SU-DHL-6 (cell line): ENCODE data around the gene SLC22A15.

Experiments
- H2AFZ ChIP-seq: fragments of 200-600 bp; sonication (generic); 2 replicates; pipeline ENCODE4 v1.6.1; 2014; ENCODE audit warnings: low read depth, mild to moderate bottlenecking, moderate library complexity, mixed read lengths, antibody characterized with exemption, low read length; ENCODE audit not compliant: severe bottlenecking
- H3F3A ChIP-seq: fragments of 200-600 bp; shearing (Covaris generic); 2 replicates; pipeline ENCODE4 v1.6.0; 2016; ENCODE audit warnings: antibody characterized with exemption, mild to moderate bottlenecking; ENCODE audit not compliant: insufficient read depth
- H3K27ac ChIP-seq: fragments of 200-600 bp; sonication (generic); 2 replicates; pipeline ENCODE4 v1.5.1; 2016; ENCODE audit warnings: low read depth, mild to moderate bottlenecking, low read length, moderate library complexity, mixed read lengths
- H3K27me3 ChIP-seq: fragments of 200-600 bp; sonication (generic), shearing (Covaris generic); 2 replicates; pipeline ENCODE4 v1.6.0; 2014; ENCODE audit warnings: mild to moderate bottlenecking, low read length
- H3K36me3 ChIP-seq: fragments of 200-600 bp; sonication (generic); 2 replicates; pipeline ENCODE4 v1.6.1; 2014; ENCODE audit warnings: mild to moderate bottlenecking, low read length, mixed read lengths
- H3K4me2 ChIP-seq: fragments of 300-600, 200-600 bp; shearing (Covaris generic), sonication (generic); 2 replicates; pipeline ENCODE4 v1.6.0; 2014; ENCODE audit warnings: low read length, low read depth, mild to moderate bottlenecking; ENCODE audit not compliant: poor library complexity, severe bottlenecking
- H3K4me3 ChIP-seq: fragments of 200-600 bp; sonication (generic); 2 replicates; pipeline ENCODE4 v1.5.1; 2014; ENCODE audit warnings: antibody characterized with exemption, low read length, mild to moderate bottlenecking, mixed read lengths; ENCODE audit not compliant: insufficient read depth, poor library complexity, severe bottlenecking
- H3K79me2 ChIP-seq: fragments of 200-600 bp; sonication (generic); 2 replicates; pipeline ENCODE4 v1.6.1; 2014; ENCODE audit warnings: mild to moderate bottlenecking, low read length, moderate library complexity; ENCODE audit not compliant: insufficient read depth
- H3K9ac ChIP-seq: fragments of 200-600 bp; sonication (generic); 2 replicates; pipeline ENCODE4 v1.7.0; 2014; ENCODE audit warnings: mild to moderate bottlenecking, low read length
- H3K9me2 ChIP-seq: fragments of 200-600 bp; sonication (generic); replicated peaks from 2 replicates; pipeline ENCODE4 v1.6.1; 2014; ENCODE audit warnings: low read length; ENCODE audit not compliant: insufficient read depth
- H3K9me3 ChIP-seq: fragments of 200-600 bp; sonication (generic); 2 replicates; pipeline ENCODE4 v1.6.1; 2014; ENCODE audit warnings: low read length, mixed read lengths; ENCODE audit not compliant: insufficient read depth
- H4K20me1 ChIP-seq: fragments of 200-600 bp; sonication (generic); 2 replicates; pipeline ENCODE4 v1.6.1; 2014; ENCODE audit warnings: low read depth, mild to moderate bottlenecking, antibody characterized with exemption, low read length, moderate library complexity, mixed read lengths
- EZH2phosphoT487 ChIP-seq: fragments of 200-600 bp; sonication (generic), shearing (Covaris generic); conservative IDR thresholded peaks from 2 replicates; pipeline ENCODE4 v1.6.1; 2018; ENCODE audit warnings: mild to moderate bottlenecking, antibody characterized with exemption, low read length, moderate library complexity, mixed read lengths
- TF ChIP-seq, protein P1 (sequence below): fragments of 200-600 bp; sonication (generic); IDR thresholded peaks from one replicate; pipeline ENCODE4 v1.5.1; 2017; ENCODE audit warnings: antibody characterized with exemption, mild to moderate bottlenecking, low read length, moderate library complexity; ENCODE audit not compliant: insufficient read depth, poor library complexity, severe bottlenecking

Gene SLC22A15

DNA sequence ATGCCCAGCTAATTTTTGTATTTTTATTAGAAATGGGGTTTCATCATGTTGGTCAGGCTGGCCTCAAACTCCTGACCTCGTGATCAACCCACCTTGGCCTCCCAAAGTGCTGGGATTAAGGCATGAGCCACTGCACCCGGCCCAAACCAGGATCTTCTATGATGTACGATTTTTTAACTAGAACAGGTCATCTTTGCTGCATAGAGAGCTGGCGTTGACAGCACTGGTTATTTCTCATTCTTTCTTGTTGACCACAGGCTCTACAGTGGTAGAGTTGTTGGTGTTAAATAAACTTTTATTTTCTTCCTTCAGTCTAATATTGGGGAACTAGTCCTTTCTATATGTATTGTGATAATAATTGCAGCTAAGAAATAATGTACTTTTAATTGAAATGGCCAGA, 131.1 kb downstream of the SLC22A15 start:
- Histone ChIP-seq H3K4me3 (no peak overlapping the region), H3K4me2 (no peak overlapping the region), H3K9ac (no peak overlapping the region), H3K27ac (no peak overlapping the region), H3F3A (no peaks in the 10 kb centered on the region), H2AFZ (no peak overlapping the region), H3K27me3 (no peaks in the 10 kb centered on the region), H3K79me2 (no peaks in the 10 kb centered on the region), H3K9me3 (no peaks in the 10 kb centered on the region), H3K9me2 (no peaks in the 10 kb centered on the region), H4K20me1 (no peaks in the 10 kb centered on the region), H3K36me3 (no peaks in the 10 kb centered on the region)
- TF ChIP-seq EZH2phosphoT487 = no peak
- TF ChIP-seq, protein P1, sequence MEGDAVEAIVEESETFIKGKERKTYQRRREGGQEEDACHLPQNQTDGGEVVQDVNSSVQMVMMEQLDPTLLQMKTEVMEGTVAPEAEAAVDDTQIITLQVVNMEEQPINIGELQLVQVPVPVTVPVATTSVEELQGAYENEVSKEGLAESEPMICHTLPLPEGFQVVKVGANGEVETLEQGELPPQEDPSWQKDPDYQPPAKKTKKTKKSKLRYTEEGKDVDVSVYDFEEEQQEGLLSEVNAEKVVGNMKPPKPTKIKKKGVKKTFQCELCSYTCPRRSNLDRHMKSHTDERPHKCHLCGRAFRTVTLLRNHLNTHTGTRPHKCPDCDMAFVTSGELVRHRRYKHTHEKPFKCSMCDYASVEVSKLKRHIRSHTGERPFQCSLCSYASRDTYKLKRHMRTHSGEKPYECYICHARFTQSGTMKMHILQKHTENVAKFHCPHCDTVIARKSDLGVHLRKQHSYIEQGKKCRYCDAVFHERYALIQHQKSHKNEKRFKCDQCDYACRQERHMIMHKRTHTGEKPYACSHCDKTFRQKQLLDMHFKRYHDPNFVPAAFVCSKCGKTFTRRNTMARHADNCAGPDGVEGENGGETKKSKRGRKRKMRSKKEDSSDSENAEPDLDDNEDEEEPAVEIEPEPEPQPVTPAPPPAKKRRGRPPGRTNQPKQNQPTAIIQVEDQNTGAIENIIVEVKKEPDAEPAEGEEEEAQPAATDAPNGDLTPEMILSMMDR = no peak

GRCh38 chr1:116110567-116111523, 134.5 kb downstream of the SLC22A15 start, which contains the start of gene MAB21L3:
Gene MAB21L3 (plus strand): TSS chr1:116111399. CDS start chr1:116112616, 1,217 bp downstream.
- Histone ChIP-seq H3K4me3 (no peak within 1 kb of the TSS), H3K27me3 (no peaks in the 10 kb centered on the region), H3K9me2 (no peaks in the 10 kb centered on the region), H3K36me3 (no peaks in the 10 kb centered on the region), H3F3A (no peaks in the 10 kb centered on the region), H3K27ac (no peak within 1 kb of the TSS), H3K79me2 (no peaks in the 10 kb centered on the region), H2AFZ (no peak within 1 kb of the TSS), H3K9ac (no peak within 1 kb of the TSS), H3K4me2 (no peak within 1 kb of the TSS), H4K20me1 (no peaks in the 10 kb centered on the region), H3K9me3 (no peaks in the 10 kb centered on the region)
- TF ChIP-seq EZH2phosphoT487 = no peak
- TF ChIP-seq, protein P1 = no peak

GRCh38 chr1:116111524-116112021, 135.3 kb downstream of the SLC22A15 start:
- TF ChIP-seq, protein P1 = no peak
- no peak for TF ChIP-seq EZH2phosphoT487
- Histone ChIP-seq H3K9me3 (no peaks in the 10 kb centered on the region), H3K4me2 (no peak overlapping the region), H3K36me3 (no peaks in the 10 kb centered on the region), H3F3A (no peaks in the 10 kb centered on the region), H3K4me3 (no peak overlapping the region), H3K27ac (no peak overlapping the region), H3K27me3 (no peaks in the 10 kb centered on the region), H3K79me2 (no peaks in the 10 kb centered on the region), H2AFZ (no peak overlapping the region), H4K20me1 (no peaks in the 10 kb centered on the region), H3K9ac (no peak overlapping the region), H3K9me2 (no peaks in the 10 kb centered on the region)
